ENCODE data around the gene PPCS. TPM values are rescaled to one million over a fixed set of nuclear protein-coding genes. Genes with fewer than 3 reads are reported as not detected.
"Not testable (repeated sequence)": the region's sequence is repeated elsewhere in the genome, so short reads cannot be mapped to it uniquely, and the experiment has no call there.

Gene PPCS
- total RNA-seq, 1 experiment from 2014 or later: 73.0 TPM

DNA sequence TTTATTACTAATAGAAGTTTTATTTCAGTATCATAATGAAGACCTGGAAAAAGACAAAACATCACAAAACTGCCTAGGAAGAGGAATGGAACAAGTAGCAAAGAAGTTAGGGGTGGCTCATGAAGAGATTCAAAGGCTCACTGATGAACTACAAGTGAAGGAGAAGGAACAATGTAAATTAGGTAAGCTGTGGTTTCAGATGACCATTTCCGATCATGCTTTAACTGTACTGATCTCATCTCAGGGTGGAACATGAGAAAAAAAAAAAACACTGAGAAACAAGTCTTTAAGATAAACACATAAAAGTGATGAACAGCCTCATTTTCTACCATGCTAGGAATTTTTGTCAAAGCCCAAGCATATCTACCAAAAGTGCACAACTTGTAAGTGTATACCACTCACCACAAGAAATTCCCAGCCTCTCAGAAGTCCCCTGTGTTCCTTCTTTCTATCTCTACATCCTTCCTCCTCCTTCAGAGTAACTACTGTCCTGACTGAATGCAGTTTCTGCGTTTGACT, 26.4 kb downstream of the PPCS start:
- Histone ChIP-seq H3K27me3 (ENCODE audit: insufficient read depth, low read depth) (no peaks in the 10 kb centered on the region), H3F3A (ENCODE audit: insufficient read depth, low read depth) (no peaks in the 10 kb centered on the region), H3K9me2 (ENCODE audit: insufficient read depth) (no peaks in the 10 kb centered on the region), H4K20me1 (ENCODE audit: insufficient read depth) (no peaks in the 10 kb centered on the region), H3K79me2 (ENCODE audit: low read depth) (no peaks in the 10 kb centered on the region), H3K27ac (no peak overlapping the region), H3K36me3 (ENCODE audit: low read depth) (no peaks in the 10 kb centered on the region), H3K4me2 (no peak overlapping the region), H3K9me3 (ENCODE audit: insufficient read depth, low read depth) (no peaks in the 10 kb centered on the region), H2AFZ (no peak overlapping the region), H3K4me1 (replicated peaks; ENCODE audit: insufficient read depth) (peaks cover 6% of the 10 kb centered on the region; the same call in 1 of the 2 replicates), H3K4me3 (no peak overlapping the region)
- CTCF ChIA-PET: no interaction called here
- POLR2A ChIA-PET (ENCODE audit: unreplicated experiment): no interaction called here
- BruUV-seq (replicated peaks): no TSS peak
- DNase-seq: no peak
- intact Hi-C loops (cut with micrococcal nuclease; ENCODE audit: unreplicated experiment): no loop called here
- TF ChIP-seq, protein P1, sequence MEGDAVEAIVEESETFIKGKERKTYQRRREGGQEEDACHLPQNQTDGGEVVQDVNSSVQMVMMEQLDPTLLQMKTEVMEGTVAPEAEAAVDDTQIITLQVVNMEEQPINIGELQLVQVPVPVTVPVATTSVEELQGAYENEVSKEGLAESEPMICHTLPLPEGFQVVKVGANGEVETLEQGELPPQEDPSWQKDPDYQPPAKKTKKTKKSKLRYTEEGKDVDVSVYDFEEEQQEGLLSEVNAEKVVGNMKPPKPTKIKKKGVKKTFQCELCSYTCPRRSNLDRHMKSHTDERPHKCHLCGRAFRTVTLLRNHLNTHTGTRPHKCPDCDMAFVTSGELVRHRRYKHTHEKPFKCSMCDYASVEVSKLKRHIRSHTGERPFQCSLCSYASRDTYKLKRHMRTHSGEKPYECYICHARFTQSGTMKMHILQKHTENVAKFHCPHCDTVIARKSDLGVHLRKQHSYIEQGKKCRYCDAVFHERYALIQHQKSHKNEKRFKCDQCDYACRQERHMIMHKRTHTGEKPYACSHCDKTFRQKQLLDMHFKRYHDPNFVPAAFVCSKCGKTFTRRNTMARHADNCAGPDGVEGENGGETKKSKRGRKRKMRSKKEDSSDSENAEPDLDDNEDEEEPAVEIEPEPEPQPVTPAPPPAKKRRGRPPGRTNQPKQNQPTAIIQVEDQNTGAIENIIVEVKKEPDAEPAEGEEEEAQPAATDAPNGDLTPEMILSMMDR (conservative IDR thresholded peaks at IDR 0.05): no peak
- TF ChIP-seq EZH2 (IDR thresholded peaks at IDR 0.05; ENCODE audit: low read depth): no peak

DNA sequence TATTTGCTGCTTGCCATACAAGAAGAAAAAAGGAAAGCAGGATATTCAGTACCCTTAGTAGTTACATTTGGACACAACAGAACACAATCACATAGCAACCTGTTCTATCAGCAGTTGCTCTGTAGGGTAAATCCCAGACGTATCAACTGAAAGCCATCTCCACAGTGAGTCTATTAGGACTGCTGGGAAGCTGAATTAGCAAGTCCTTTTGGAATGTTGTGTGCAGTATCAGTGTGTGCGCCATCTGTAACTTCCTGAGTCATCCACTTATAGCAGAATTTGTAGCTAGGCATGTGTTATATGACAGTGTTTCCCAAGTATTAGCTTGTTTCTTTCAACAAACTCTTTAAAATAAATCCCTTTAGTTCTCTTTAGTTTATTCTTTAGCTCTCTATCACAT, 28.0 kb downstream of the PPCS start:
- 0 out of 2 replicates have a peak overlapping the region, but pooled peaks have one; percentile 54 for H2AFZ ChIP-seq
- ChIA-PET CTCF (interaction anchor here (0.7 kb wide), 1 partner anchor 140 kb away, joined by 3 read pairs; no protein-coding TSS in a partner anchor), POLR2A (ENCODE audit: unreplicated experiment) (interaction anchor here (0.5 to 0.6 kb wide), 5 partner anchors 22 to 911 kb away, joined by 3 to 5 read pairs (median 4); partner anchors contain the start of gene CCDC30)
- H3K79me2 ChIP-seq (ENCODE audit: low read depth): no peaks in the 10 kb centered on the region
- H3K4me2 ChIP-seq: peak overlapping the region; percentile 15; the same call in 1 of the 2 replicates
- H3K9me3 ChIP-seq (ENCODE audit: insufficient read depth, low read depth): no peaks in the 10 kb centered on the region
- intact Hi-C loops (cut with micrococcal nuclease; ENCODE audit: unreplicated experiment): loop anchor here (1.0 kb wide), 1 partner anchor 21 kb away; the partner anchor contains the start of gene CCDC30
- H3K4me3 ChIP-seq: no peak overlapping the region
- no peak for TF ChIP-seq EZH2 (IDR thresholded peaks at IDR 0.05; ENCODE audit: low read depth)
- TF ChIP-seq, protein P1 (conservative IDR thresholded peaks at IDR 0.05): no peak
- H3K27ac ChIP-seq: 0 out of 2 replicates have a peak overlapping the region, but pooled peaks have one; percentile 34
- no peaks in the 10 kb centered on the region for H3K9me2 ChIP-seq (ENCODE audit: insufficient read depth)
- no peaks in the 10 kb centered on the region for H3K36me3 ChIP-seq (ENCODE audit: low read depth)
- no peaks in the 10 kb centered on the region for H4K20me1 ChIP-seq (ENCODE audit: insufficient read depth)
- no TSS peak for BruUV-seq (replicated peaks)
- no peaks in the 10 kb centered on the region for H3K27me3 ChIP-seq (ENCODE audit: insufficient read depth, low read depth)
- peaks cover 6% of the 10 kb centered on the region; the same call in 1 of the 2 replicates for H3K4me1 ChIP-seq (replicated peaks; ENCODE audit: insufficient read depth)
- peak; percentile 46 to 63 for DNase-seq
- no peaks in the 10 kb centered on the region for H3F3A ChIP-seq (ENCODE audit: insufficient read depth, low read depth)

DNA sequence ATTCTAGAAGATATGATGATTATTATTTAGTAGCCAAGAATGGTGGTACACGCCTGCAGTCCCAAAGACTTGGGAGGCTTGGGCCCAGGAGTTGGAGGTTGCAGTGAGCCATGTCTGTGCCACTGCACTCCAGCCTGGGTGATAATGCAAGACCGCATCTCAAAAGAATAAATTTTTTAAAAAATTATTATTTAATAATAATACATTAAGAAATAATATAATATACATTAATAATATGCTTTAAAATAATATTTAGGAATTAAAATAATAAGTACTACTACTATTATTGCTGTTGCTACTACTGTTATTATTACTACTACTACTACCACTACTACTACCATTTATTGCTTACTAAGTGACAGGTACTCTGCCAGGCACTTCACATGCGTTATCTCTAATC, 33.9 kb downstream of the PPCS start:
- H3K27me3 ChIP-seq (ENCODE audit: insufficient read depth, low read depth): no peaks in the 10 kb centered on the region
- no peaks in the 10 kb centered on the region for H3K9me2 ChIP-seq (ENCODE audit: insufficient read depth)
- no peaks in the 10 kb centered on the region for H3K4me1 ChIP-seq (replicated peaks; ENCODE audit: insufficient read depth)
- no peak for DNase-seq
- 0 out of 2 replicates have a peak, but pooled peaks cover 6% of the 10 kb centered on the region for H3K9me3 ChIP-seq (ENCODE audit: insufficient read depth, low read depth)
- H3K4me3 ChIP-seq: no peak overlapping the region
- no peaks in the 10 kb centered on the region for H3F3A ChIP-seq (ENCODE audit: insufficient read depth, low read depth)
- ChIA-PET CTCF (no interaction called here), POLR2A (ENCODE audit: unreplicated experiment) (no interaction called here)
- no peak for TF ChIP-seq EZH2 (IDR thresholded peaks at IDR 0.05; ENCODE audit: low read depth)
- TF ChIP-seq, protein P1 (conservative IDR thresholded peaks at IDR 0.05): no peak
- H3K4me2 ChIP-seq: no peak overlapping the region
- H4K20me1 ChIP-seq (ENCODE audit: insufficient read depth): no peaks in the 10 kb centered on the region
- intact Hi-C loops (cut with micrococcal nuclease; ENCODE audit: unreplicated experiment): no loop called here
- no peaks in the 10 kb centered on the region for H3K36me3 ChIP-seq (ENCODE audit: low read depth)
- no TSS peak for BruUV-seq (replicated peaks)
- no peak overlapping the region for H2AFZ ChIP-seq
- no peak overlapping the region for H3K27ac ChIP-seq
- no peaks in the 10 kb centered on the region for H3K79me2 ChIP-seq (ENCODE audit: low read depth)

DNA sequence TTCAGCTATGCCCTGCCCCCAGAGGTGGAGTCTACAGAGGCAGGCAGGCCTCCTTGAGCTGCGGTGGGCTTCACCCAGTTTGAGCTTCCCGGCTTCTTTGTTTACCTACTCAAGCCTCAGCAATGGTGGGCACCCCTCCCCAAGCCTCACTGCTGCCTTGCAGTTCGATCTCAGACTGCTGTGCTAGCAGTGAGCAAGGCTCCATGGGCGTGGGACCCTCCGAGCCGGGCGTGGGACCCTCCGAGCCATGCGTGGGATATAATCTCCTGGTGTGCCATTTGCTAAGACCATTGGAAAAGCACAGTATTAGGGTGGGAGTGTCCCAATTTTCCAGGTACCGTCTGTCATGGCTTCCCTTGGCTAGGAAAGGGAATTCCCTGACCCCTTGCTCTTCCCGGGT, 45.7 kb downstream of the PPCS start:
- H2AFZ ChIP-seq; H3F3A ChIP-seq (ENCODE audit: insufficient read depth, low read depth); H3K4me1 ChIP-seq (replicated peaks; ENCODE audit: insufficient read depth); BruUV-seq (replicated peaks); CTCF ChIA-PET; H3K36me3 ChIP-seq (ENCODE audit: low read depth); intact Hi-C loops (cut with micrococcal nuclease; ENCODE audit: unreplicated experiment); H3K79me2 ChIP-seq (ENCODE audit: low read depth); H3K4me3 ChIP-seq; POLR2A ChIA-PET (ENCODE audit: unreplicated experiment); H3K27ac ChIP-seq; H3K27me3 ChIP-seq (ENCODE audit: insufficient read depth, low read depth); H3K9me2 ChIP-seq (ENCODE audit: insufficient read depth); H3K4me2 ChIP-seq; DNase-seq; H4K20me1 ChIP-seq (ENCODE audit: insufficient read depth): not testable (repeated sequence)
- H3K9me3 ChIP-seq (ENCODE audit: insufficient read depth, low read depth): peaks cover 23% of the 10 kb centered on the region; the same call in 1 of the 2 replicates
